ENCODE measurements around the gene OSGIN1. TPM values are rescaled to one million over a fixed set of nuclear protein-coding genes. Genes with fewer than 3 reads are reported as not detected.
A peak's percentile ranks its signal among the peaks of the same experiment; 100 is the strongest.

Gene OSGIN1
- total and polyA plus RNA-seq, 2 of the 8 experiments (the other 6 are each of a cell fraction or from before 2014, with no cell fraction given), result 0.58 to 0.76 TPM

GRCh38 chr16:83946154-83946780, 6.8 kb upstream of the OSGIN1 start:
- Histone ChIP-seq H3K27ac (ENCODE audit: low read depth, low read length) (no peak overlapping the region), H2AFZ (ENCODE audit: low read length) (no peak overlapping the region), H3K27me3 (replicated peaks in 1 of 4; ENCODE audit: control insufficient read depth in 3 of 4, extremely low read depth in 1 of 4, insufficient read depth in 3 of 4, low read length in 3 of 4) (no peaks in the 10 kb centered on the region; a peak in 1 of 7 replicates), H2BK15ac (ENCODE audit: low read length) (no peak overlapping the region), H3K4me3 (ENCODE audit: extremely low read depth in 1 of 4, insufficient read depth in 2 of 4, low read depth in 3 of 4, low read length in 4 of 4) (no peak overlapping the region), H3K4me2 (ENCODE audit: insufficient read depth in 1 of 2, low read depth in 2 of 2, low read length in 2 of 2) (no peak overlapping the region), H3K14ac (ENCODE audit: insufficient read length) (no peak overlapping the region), H2BK12ac (ENCODE audit: low read depth, low read length) (no peak overlapping the region), H3K4me1 (replicated peaks in 1 of 4; ENCODE audit: control insufficient read depth in 3 of 4, insufficient read depth in 4 of 4, low read length in 3 of 4) (no peaks in the 10 kb centered on the region), H3K79me1 (ENCODE audit: low read depth, low read length) (no peaks in the 10 kb centered on the region), H2AK5ac (ENCODE audit: low read depth, low read length) (no peak overlapping the region), H3K36me3 (ENCODE audit: control insufficient read depth in 2 of 4, insufficient read depth in 4 of 4, low read length in 3 of 4) (no peaks in the 10 kb centered on the region), H3K23ac (ENCODE audit: insufficient read length) (no peak overlapping the region), H3K9me3 (ENCODE audit: insufficient read depth in 2 of 2, low read depth in 1 of 2, low read length in 1 of 2) (no peaks in the 10 kb centered on the region), H4K20me1 (replicated peaks in 1 of 2; ENCODE audit: control insufficient read depth in 1 of 2, insufficient read depth in 2 of 2, low read length in 2 of 2) (peaks cover 0 to 2% of the 10 kb centered on the region in 2 experiments), H3K9ac (replicated peaks in 1 of 4; ENCODE audit: extremely low read depth in 1 of 4, low read depth in 3 of 4, low read length in 3 of 4) (no peak overlapping the region), H3K56ac (replicated peaks; ENCODE audit: insufficient read length, low read depth, low read length) (no peak overlapping the region), H3K4ac (replicated peaks; ENCODE audit: insufficient read length, low read depth, low read length) (no peak overlapping the region), H2BK120ac (replicated peaks; ENCODE audit: low read depth, low read length) (no peak overlapping the region), H2BK20ac (ENCODE audit: low read length) (no peak overlapping the region), H3K18ac (ENCODE audit: extremely low read depth, low read length) (no peak overlapping the region), H3K79me2 (ENCODE audit: control insufficient read depth in 1 of 2, insufficient read depth in 2 of 2, low read length in 2 of 2) (no peaks in the 10 kb centered on the region), H4K91ac (replicated peaks; ENCODE audit: insufficient read length, low read length) (no peak overlapping the region), H2BK5ac (ENCODE audit: low read depth, low read length) (no peak overlapping the region), H3K23me2 (ENCODE audit: low read depth, low read length) (no peaks in the 10 kb centered on the region), H4K5ac (ENCODE audit: insufficient read length, low read depth, low read length) (no peak overlapping the region), H4K8ac (ENCODE audit: extremely low read depth, insufficient read depth, low read length) (peak overlapping the region; percentile 5; the same call in 1 of the 2 replicates)
- CTCF ChIA-PET (ENCODE audit: partially characterized antibody), result interaction anchor here (1.9 to 2.2 kb wide), 2 partner anchors 10 to 20 kb away, joined by 10 to 13 read pairs; no protein-coding TSS in a partner anchor
- FAIRE-seq (no peak), DNase-seq (ENCODE audit: low read depth in 1 of 2, low spot score in 2 of 2) (no peak)
- POLR2A ChIA-PET (ENCODE audit: partially characterized antibody), result no interaction called here
- WGBS, 2 experiments (ENCODE audit: extremely low coverage in 1 of 2, insufficient coverage in 1 of 2, insufficient read length in 1 of 2, insufficient replicate concordance in 2 of 2, low coverage in 1 of 2, low lambda C conversion rate in 2 of 2, missing lambda C conversion rate in 1 of 2), result 89% methylated on average over 24 of the region's 24 CpGs; no CpG with 5 or more reads in 1 of the 2 experiments
- TF ChIP-seq RBBP5 (IDR thresholded peaks at IDR 0.05; ENCODE audit: borderline replicate concordance, low read depth, low read length) (no peak), GABPA (IDR thresholded peaks at IDR 0.05; ENCODE audit: borderline replicate concordance, insufficient read depth, low read length) (no peak), NRF1 (IDR thresholded peaks at IDR 0.05; ENCODE audit: low read depth, low read length) (no peak), RFX5 (IDR thresholded peaks at IDR 0.05; ENCODE audit: borderline replicate concordance, low read depth, low read length) (no peak), TBP (IDR thresholded peaks at IDR 0.05; ENCODE audit: low read depth, low read length) (no peak), HDAC2 (IDR thresholded peaks at IDR 0.05; ENCODE audit: borderline replicate concordance in 1 of 2, low read depth in 2 of 2, low read length in 2 of 2) (no peak), CBX5 (IDR thresholded peaks at IDR 0.05; ENCODE audit: low read depth, low read length) (no peak), KDM1A (IDR thresholded peaks at IDR 0.05; ENCODE audit: borderline replicate concordance, low read length) (no peak), TAF7 (optimal IDR thresholded peaks at IDR 0.05; ENCODE audit: borderline replicate concordance, low read depth, low read length) (no peak), POLR2AphosphoS5 (IDR thresholded peaks at IDR 0.05; ENCODE audit: low read depth, low read length) (no peak), PHF8 (conservative IDR thresholded peaks at IDR 0.05; ENCODE audit: low read depth, low read length) (no peak), SRF (IDR thresholded peaks at IDR 0.05; ENCODE audit: low read depth, low read length) (no peak), SP1 (IDR thresholded peaks at IDR 0.05; ENCODE audit: low read depth, low read length) (no peak)

Measured in H1 (cell line).